HG03025 (cell line): Measurements from ENCODE around the gene FBXL3.
A peak's percentile ranks its signal among the peaks of the same experiment; 100 is the strongest.
"Not testable (repeated sequence)": the region's sequence is repeated elsewhere in the genome, so short reads cannot be mapped to it uniquely, and the experiment has no call there.

Source experiments
- ATAC-seq: cut with Tn5 transposase; IDR thresholded peaks from one replicate; pipeline ENCODE4 v1.9.1; 2021; ENCODE audit warnings: mild to moderate bottlenecking, moderate library complexity; ENCODE audit not compliant: unreplicated experiment, low FRiP score

The FBXL3 gene

GRCh38 chr13:77029436-77029835 is 2.5 kb upstream of the FBXL3 start:
- ATAC-seq, result no peak

- ATAC-seq, result no peak
Observed at GRCh38 chr13:77028202-77028601, 1.2 kb upstream of the FBXL3 start.

- ATAC-seq, result peak; percentile 46
Observed at GRCh38 chr13:77026255-77026860, 601 bp downstream of the FBXL3 start.

- no peak for ATAC-seq
Observed at GRCh38 chr13:77022341-77022740, 4.6 kb downstream of the FBXL3 start.

GRCh38 chr13:77019756-77020155 is 7.2 kb downstream of the FBXL3 start:
- ATAC-seq, result no peak

GRCh38 chr13:77016888-77017623 is 9.9 kb downstream of the FBXL3 start:
- ATAC-seq, result no peak

GRCh38 chr13:77016251-77016812 is 10.6 kb downstream of the FBXL3 start:
- ATAC-seq, result no peak

- ATAC-seq, result no peak
Observed at GRCh38 chr13:77014906-77015685, 11.9 kb downstream of the FBXL3 start.

GRCh38 chr13:77013853-77014542 is 13.0 kb downstream of the FBXL3 start:
- no peak for ATAC-seq

- ATAC-seq, result not testable (repeated sequence)
Observed at GRCh38 chr13:77009719-77010118, 17.2 kb downstream of the FBXL3 start.

- ATAC-seq, result no peak
Observed at GRCh38 chr13:77009011-77009410, 17.9 kb downstream of the FBXL3 start.

- not testable (repeated sequence) for ATAC-seq
Observed at GRCh38 chr13:77008337-77008736, 18.6 kb downstream of the FBXL3 start.

GRCh38 chr13:77002590-77003190 is 24.3 kb downstream of the FBXL3 start:
- no peak for ATAC-seq

GRCh38 chr13:77001963-77002587 is 24.9 kb downstream of the FBXL3 start:
- no peak for ATAC-seq

- ATAC-seq, result no peak
Observed at GRCh38 chr13:77001540-77001939, 25.4 kb downstream of the FBXL3 start.

- no peak for ATAC-seq
Observed at GRCh38 chr13:77000475-77000874, 26.5 kb downstream of the FBXL3 start.

- no peak for ATAC-seq
Observed at GRCh38 chr13:76994281-76994680, 32.7 kb downstream of the FBXL3 start.

GRCh38 chr13:76993473-76993872 is 33.5 kb downstream of the FBXL3 start:
- no peak for ATAC-seq

- ATAC-seq, result no peak
Observed at GRCh38 chr13:76993021-76993420, 33.9 kb downstream of the FBXL3 start.

GRCh38 chr13:76992548-76993001 is 34.4 kb downstream of the FBXL3 start:
- ATAC-seq, result no peak
